Measurements from ENCODE around the gene PRDM15. TPM values are rescaled to one million over a fixed set of nuclear protein-coding genes. Genes with fewer than 3 reads are reported as not detected.

Gene PRDM15
- total and polyA plus RNA-seq, 2 experiments from 2014 or later = 3.0 to 10.6 TPM

GRCh38 chr21:41825216-41825615 is 53.9 kb downstream of the PRDM15 start (continued):
- TF ChIP-seq ZNF114 (CRISPR knock-in tag; IDR thresholded peaks at IDR 0.05) (no peak), ETS1 (IDR thresholded peaks at IDR 0.05) (no peak), ZNF331 (CRISPR knock-in tag; IDR thresholded peaks at IDR 0.05; ENCODE audit: low read depth) (no peak), POLR2AphosphoS5 (IDR thresholded peaks at IDR 0.05; ENCODE audit: low read depth) (no peak), NANOG (IDR thresholded peaks at IDR 0.05; ENCODE audit: borderline replicate concordance) (no peak), CREB1 (CRISPR knock-in tag; IDR thresholded peaks at IDR 0.05; ENCODE audit: low read depth) (no peak)
- TF ChIP-seq, protein P1, sequence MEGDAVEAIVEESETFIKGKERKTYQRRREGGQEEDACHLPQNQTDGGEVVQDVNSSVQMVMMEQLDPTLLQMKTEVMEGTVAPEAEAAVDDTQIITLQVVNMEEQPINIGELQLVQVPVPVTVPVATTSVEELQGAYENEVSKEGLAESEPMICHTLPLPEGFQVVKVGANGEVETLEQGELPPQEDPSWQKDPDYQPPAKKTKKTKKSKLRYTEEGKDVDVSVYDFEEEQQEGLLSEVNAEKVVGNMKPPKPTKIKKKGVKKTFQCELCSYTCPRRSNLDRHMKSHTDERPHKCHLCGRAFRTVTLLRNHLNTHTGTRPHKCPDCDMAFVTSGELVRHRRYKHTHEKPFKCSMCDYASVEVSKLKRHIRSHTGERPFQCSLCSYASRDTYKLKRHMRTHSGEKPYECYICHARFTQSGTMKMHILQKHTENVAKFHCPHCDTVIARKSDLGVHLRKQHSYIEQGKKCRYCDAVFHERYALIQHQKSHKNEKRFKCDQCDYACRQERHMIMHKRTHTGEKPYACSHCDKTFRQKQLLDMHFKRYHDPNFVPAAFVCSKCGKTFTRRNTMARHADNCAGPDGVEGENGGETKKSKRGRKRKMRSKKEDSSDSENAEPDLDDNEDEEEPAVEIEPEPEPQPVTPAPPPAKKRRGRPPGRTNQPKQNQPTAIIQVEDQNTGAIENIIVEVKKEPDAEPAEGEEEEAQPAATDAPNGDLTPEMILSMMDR (conservative IDR thresholded peaks at IDR 0.05; ENCODE audit: low read depth in 2 of 2) = no peak

GRCh38 chr21:41824466-41825207 is 54.5 kb downstream of the PRDM15 start:
- no peak for ATAC-seq
- TF ChIP-seq ETS1 (IDR thresholded peaks at IDR 0.05) (no peak), EZH2 (IDR thresholded peaks at IDR 0.05; ENCODE audit: low read depth, unreplicated experiment) (no peak), EZH2phosphoT487 (IDR thresholded peaks at IDR 0.05; ENCODE audit: unreplicated experiment) (no peak), REST (IDR thresholded peaks at IDR 0.05; ENCODE audit: unreplicated experiment) (no peak), POLR2AphosphoS5 (IDR thresholded peaks at IDR 0.05; ENCODE audit: low read depth) (no peak), CREB1 (CRISPR knock-in tag; IDR thresholded peaks at IDR 0.05; ENCODE audit: low read depth) (no peak), ZNF331 (CRISPR knock-in tag; IDR thresholded peaks at IDR 0.05; ENCODE audit: low read depth) (no peak), NANOG (IDR thresholded peaks at IDR 0.05; ENCODE audit: borderline replicate concordance) (no peak), ZNF114 (CRISPR knock-in tag; IDR thresholded peaks at IDR 0.05) (no peak), STAT1 (IDR thresholded peaks at IDR 0.05; ENCODE audit: unreplicated experiment) (no peak), JUNB (IDR thresholded peaks at IDR 0.05; ENCODE audit: unreplicated experiment) (no peak)
- TF ChIP-seq, protein P1 (conservative IDR thresholded peaks at IDR 0.05; ENCODE audit: low read depth in 2 of 2) = no peak

More at GRCh38 chr21:41824466-41825207, 54.5 kb downstream of the PRDM15 start:
- Histone ChIP-seq H3K4me2 (no peak overlapping the region), H3K4me1 (ENCODE audit: insufficient read depth) (no peaks in the 10 kb centered on the region), H3K4me3 (no peak overlapping the region), H4K20me1 (replicated peaks; ENCODE audit: insufficient read depth) (no peaks in the 10 kb centered on the region; the same call in none of the 2 replicates), H2AFZ (no peak overlapping the region), H3F3A (replicated peaks; ENCODE audit: low read depth) (no peaks in the 10 kb centered on the region), H3K36me3 (ENCODE audit: insufficient read depth) (no peaks in the 10 kb centered on the region), H3K27me3 (ENCODE audit: insufficient read depth) (no peaks in the 10 kb centered on the region), H3K27ac (ENCODE audit: low read depth) (no peak overlapping the region), H3K9me2 (ENCODE audit: insufficient read depth) (0 out of 2 replicates have a peak, but pooled peaks cover 2% of the 10 kb centered on the region), H3K79me2 (replicated peaks; ENCODE audit: insufficient read depth) (no peaks in the 10 kb centered on the region)
- peaks cover 7% of the 10 kb centered on the region for H3K4me1 Mint-ChIP-seq
- peaks cover 2% of the 10 kb centered on the region for H3K27me3 Mint-ChIP-seq (ENCODE audit: insufficient read depth, low read depth, poor library complexity)
- no peak overlapping the region for H3K4me3 Mint-ChIP-seq
- H3K36me3 Mint-ChIP-seq (ENCODE audit: low read depth) = no peaks in the 10 kb centered on the region; the same call in 2 of the 3 replicates
- no peak overlapping the region for H3K27ac Mint-ChIP-seq
- no peak for DNase-seq (ENCODE audit: low spot score)
- no peaks in the 10 kb centered on the region for H3K9me3 Mint-ChIP-seq

Measured in GM23338 (cell line).